PC-3 (cell line): ENCODE measurements around the gene ELMO3. TPM values are rescaled to one million over a fixed set of nuclear protein-coding genes. Genes with fewer than 3 reads are reported as not detected.

Experiments used
- ATAC-seq: fragments of 200-7000 bp; cut with Tn5 transposase; 2 replicates; pipeline ENCODE4 v1.9.1; 2020; ENCODE audit warnings: mild to moderate bottlenecking, moderate library complexity
- BruUV-seq: library from RNA; stranded (reverse); fragments of 400-500 nt; replicated peaks from 2 replicates; lab custom pipeline; 2021; lab: Mats Ljungman, UMichigan
- CTCF ChIA-PET: fragments of 300-600 bp; sonication (Branson Sonifier 250); formaldehyde crosslinking; loops from one replicate; lab custom pipeline; 2022; ENCODE audit warnings: antibody characterized with exemption; lab: Charles Lee
- POLR2A ChIA-PET: fragments of 300-600 bp; sonication (Branson Sonifier 250); formaldehyde crosslinking; loops from one replicate; lab custom pipeline; 2022; ENCODE audit warnings: antibody characterized with exemption; ENCODE audit not compliant: unreplicated experiment; lab: Charles Lee
- DNase-seq: peaks from one replicate; pipeline ENCODE4 v3.0.0-alpha.2; 2015
- H2AFZ ChIP-seq: fragments of 300-600 bp; sonication (generic); 2 replicates; pipeline ENCODE4 v1.6.0; 2016; ENCODE audit warnings: antibody characterized with exemption, low read length
- H3F3A ChIP-seq: fragments of 300-600 bp; sonication (generic); one replicate; pipeline ENCODE4 v1.6.0; 2017; ENCODE audit warnings: antibody characterized with exemption, low read length, control low read depth, mild to moderate bottlenecking; ENCODE audit not compliant: unreplicated experiment
- H3K27ac ChIP-seq: fragments of 300-600 bp; sonication (generic); 2 replicates; pipeline ENCODE4 v1.5.1; 2016; ENCODE audit warnings: mild to moderate bottlenecking, low read length
- H3K27me3 ChIP-seq: fragments of 300-600 bp; sonication (generic); 2 replicates; pipeline ENCODE4 v1.6.1; 2016; ENCODE audit warnings: low read length, mixed read lengths
- H3K36me3 ChIP-seq: fragments of 300-600 bp; sonication (generic); 2 replicates; pipeline ENCODE4 v1.6.1; 2016; ENCODE audit warnings: low read depth, mixed run types, low read length, mixed read lengths
- H3K4me1 ChIP-seq: fragments of 300-600 bp; sonication (generic); 2 replicates; pipeline ENCODE4 v1.5.1; 2016; ENCODE audit warnings: low read length; ENCODE audit not compliant: insufficient read depth
- H3K4me2 ChIP-seq: fragments of 300-600 bp; sonication (generic); 2 replicates; pipeline ENCODE4 v1.6.0; 2016; ENCODE audit warnings: low read length
- H3K4me3 ChIP-seq: fragments of 300-600 bp; sonication (generic); 2 replicates; pipeline ENCODE4 v1.5.1; 2016; ENCODE audit warnings: mild to moderate bottlenecking, low read length, mixed read lengths
- H3K79me2 ChIP-seq: fragments of 300-600 bp; sonication (generic); 2 replicates; pipeline ENCODE4 v1.6.1; 2017; ENCODE audit warnings: low read length, mixed read lengths
- H3K9ac ChIP-seq: fragments of 300-600 bp; sonication (generic); 2 replicates; pipeline ENCODE4 v1.6.0; 2016; ENCODE audit warnings: mild to moderate bottlenecking, low read length
- H3K9me2 ChIP-seq: fragments of 300-600 bp; sonication (generic); replicated peaks from 2 replicates; pipeline ENCODE4 v1.6.1; 2016; ENCODE audit warnings: mixed run types, low read length, mixed read lengths
- H3K9me3 ChIP-seq: fragments of 300-600 bp; sonication (generic); 2 replicates; pipeline ENCODE4 v1.6.1; 2016; ENCODE audit warnings: low read length, mixed read lengths
- H4K20me1 ChIP-seq: fragments of 300-600 bp; sonication (generic); 2 replicates; pipeline ENCODE4 v1.6.1; 2016; ENCODE audit warnings: low read length, mixed read lengths
- EZH2 ChIP-seq: fragments of 300-600 bp; sonication (generic); IDR thresholded peaks from one replicate; pipeline ENCODE4 v1.6.1; 2017; ENCODE audit warnings: antibody characterized with exemption, mild to moderate bottlenecking, low read length; ENCODE audit not compliant: unreplicated experiment
- EZH2phosphoT487 ChIP-seq: fragments of 300-600 bp; sonication (generic); IDR thresholded peaks from 2 replicates; pipeline ENCODE4 v1.6.1; 2018; ENCODE audit warnings: mild to moderate bottlenecking, antibody characterized with exemption, low read length, borderline replicate concordance
- intact Hi-C: fragments of 100-400 bp; cut with micrococcal nuclease; formaldehyde crosslinking; loops from 2 replicates; pipeline ENCODE4 v1.9.0; 2023
- total RNA-seq: library from RNA; depleted of rRNA; stranded (reverse); fragments of >200 nt; gene quantifications from 2 replicates; pipeline ENCODE4 v1.2.3, GENCODE V29; 2014
- TF ChIP-seq, protein P1 (sequence below): fragments of 300-600 bp; sonication (generic); conservative IDR thresholded peaks from 2 replicates; pipeline ENCODE4 v1.5.1; 2017; ENCODE audit warnings: antibody characterized with exemption, low read depth, mild to moderate bottlenecking, low read length

The ELMO3 gene
- total RNA-seq, 1 experiment from 2014 or later, result 2.2 TPM

DNA sequence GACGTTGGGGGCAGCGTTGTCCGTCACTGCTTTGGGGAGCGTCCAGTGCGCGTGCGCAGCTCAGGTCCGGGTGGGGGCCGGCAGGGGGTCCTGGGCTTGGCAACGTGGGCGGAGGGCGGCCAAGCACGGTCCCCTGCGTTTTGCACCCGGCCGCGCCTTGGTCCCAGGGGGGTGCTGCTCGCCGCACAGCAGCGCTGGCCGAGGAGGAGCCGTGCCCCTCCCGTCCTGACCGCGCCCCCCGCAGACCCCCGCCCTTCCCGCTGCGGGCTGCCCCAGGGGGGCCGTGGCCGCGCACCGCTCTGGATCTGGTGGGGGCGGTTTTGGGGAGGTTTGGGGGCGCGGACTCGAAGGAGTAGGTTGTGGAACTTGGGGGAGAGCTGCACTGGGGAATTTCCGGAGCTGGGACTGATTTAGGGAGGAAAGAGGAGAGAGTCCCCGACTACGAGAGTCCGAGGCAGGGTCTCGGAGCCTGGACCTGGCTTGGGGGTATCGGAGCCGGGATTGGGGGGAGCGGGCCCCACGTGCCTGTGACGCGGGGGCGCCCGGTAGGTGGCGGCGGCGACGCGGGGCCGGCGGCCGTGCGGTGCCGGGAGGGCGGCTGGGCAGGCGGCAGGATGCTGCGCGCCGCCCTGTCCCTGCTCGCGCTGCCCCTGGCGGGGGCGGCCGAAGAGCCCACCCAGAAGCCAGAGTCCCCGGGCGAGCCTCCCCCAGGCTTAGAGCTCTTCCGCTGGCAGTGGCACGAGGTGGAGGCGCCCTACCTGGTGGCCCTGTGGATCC is 49.7 kb downstream of the ELMO3 start, which contains the start of gene SLC9A5:
Gene SLC9A5, plus strand, starts transcription at position 579 of the 777 bp plus-strand sequence. Its CDS starts 36 bp downstream, at position 615.
- Histone ChIP-seq H3K4me2 (peak within 1 kb of the TSS; percentile 95), H3K36me3 (no peaks in the 10 kb centered on the region), H4K20me1 (no peaks in the 10 kb centered on the region), H3K9me3 (no peaks in the 10 kb centered on the region), H3F3A (peaks cover 7% of the 10 kb centered on the region), H2AFZ (peak within 1 kb of the TSS; percentile 94), H3K79me2 (peaks cover 33% of the 10 kb centered on the region), H3K27ac (no peak within 1 kb of the TSS), H3K4me3 (peak within 1 kb of the TSS; percentile 73), H3K4me1 (peaks cover 38% of the 10 kb centered on the region), H3K9me2 (no peaks in the 10 kb centered on the region), H3K27me3 (no peaks in the 10 kb centered on the region), H3K9ac (peak within 1 kb of the TSS; percentile 51)
- ChIA-PET POLR2A (no interaction called here), CTCF (interaction anchor here (0.8 to 1.7 kb wide), 2 partner anchors 12 kb away, joined by 3 to 21 read pairs; no protein-coding TSS in a partner anchor)
- DNase-seq (no peak), ATAC-seq (no peak)
- TF ChIP-seq, protein P1, sequence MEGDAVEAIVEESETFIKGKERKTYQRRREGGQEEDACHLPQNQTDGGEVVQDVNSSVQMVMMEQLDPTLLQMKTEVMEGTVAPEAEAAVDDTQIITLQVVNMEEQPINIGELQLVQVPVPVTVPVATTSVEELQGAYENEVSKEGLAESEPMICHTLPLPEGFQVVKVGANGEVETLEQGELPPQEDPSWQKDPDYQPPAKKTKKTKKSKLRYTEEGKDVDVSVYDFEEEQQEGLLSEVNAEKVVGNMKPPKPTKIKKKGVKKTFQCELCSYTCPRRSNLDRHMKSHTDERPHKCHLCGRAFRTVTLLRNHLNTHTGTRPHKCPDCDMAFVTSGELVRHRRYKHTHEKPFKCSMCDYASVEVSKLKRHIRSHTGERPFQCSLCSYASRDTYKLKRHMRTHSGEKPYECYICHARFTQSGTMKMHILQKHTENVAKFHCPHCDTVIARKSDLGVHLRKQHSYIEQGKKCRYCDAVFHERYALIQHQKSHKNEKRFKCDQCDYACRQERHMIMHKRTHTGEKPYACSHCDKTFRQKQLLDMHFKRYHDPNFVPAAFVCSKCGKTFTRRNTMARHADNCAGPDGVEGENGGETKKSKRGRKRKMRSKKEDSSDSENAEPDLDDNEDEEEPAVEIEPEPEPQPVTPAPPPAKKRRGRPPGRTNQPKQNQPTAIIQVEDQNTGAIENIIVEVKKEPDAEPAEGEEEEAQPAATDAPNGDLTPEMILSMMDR, result no peak; the same call in 1 of the 2 replicates
- TF ChIP-seq EZH2, result no peak
- no peak for TF ChIP-seq EZH2phosphoT487
- intact Hi-C loops, result loop anchor here (10.0 kb wide), 1 partner anchor 54 kb away; the partner anchor contains the start of genes E2F4, ELMO3 and EXOC3L1
- BruUV-seq, result no TSS peak

DNA sequence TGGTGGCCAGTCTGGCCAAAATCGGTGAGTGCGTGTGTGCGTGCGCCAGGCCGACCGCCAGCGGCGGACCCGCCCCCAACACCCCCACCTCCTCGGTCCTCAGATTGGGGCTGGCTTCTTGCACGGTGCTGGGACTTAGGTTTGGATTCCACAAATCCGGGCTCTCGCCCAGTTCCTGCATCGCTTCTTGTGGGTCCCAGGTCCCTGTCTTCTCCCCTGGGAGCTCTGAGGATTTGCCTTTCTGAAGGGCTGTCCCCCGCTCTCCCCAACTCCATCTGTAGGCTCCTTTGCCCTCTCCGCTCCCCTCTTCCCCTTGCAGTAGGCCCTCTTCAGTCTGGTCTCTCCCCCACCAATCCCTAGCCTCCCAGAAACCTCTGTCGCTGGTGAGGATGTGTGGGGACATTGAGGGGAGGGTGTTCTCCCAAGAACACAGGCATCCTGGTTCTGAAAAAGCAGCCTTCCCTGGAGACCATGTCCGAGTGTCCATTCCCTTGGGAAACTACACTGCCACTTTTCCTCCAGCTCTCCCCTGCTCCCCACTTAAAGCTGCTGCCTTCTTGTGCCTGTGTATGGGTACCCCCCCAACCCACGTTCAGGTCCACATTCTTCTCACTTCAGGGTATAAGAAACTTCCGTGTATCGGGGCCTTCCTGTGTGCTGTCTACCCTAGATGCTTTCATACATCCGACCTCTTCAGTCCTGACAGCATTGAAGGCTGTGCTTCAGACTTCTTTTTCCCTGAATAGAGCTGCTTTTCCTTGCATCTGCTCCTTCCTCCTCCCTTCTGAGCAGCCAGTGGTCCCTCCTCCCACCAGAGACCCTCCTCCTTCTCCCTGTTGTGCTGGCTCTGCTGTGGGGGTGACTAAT is 50.5 kb downstream of the ELMO3 start:
- H4K20me1 ChIP-seq, result no peaks in the 10 kb centered on the region
- no peak overlapping the region for H3K27ac ChIP-seq
- DNase-seq (no peak), ATAC-seq (no peak)
- peaks cover 30% of the 10 kb centered on the region for H3K4me1 ChIP-seq
- H3K4me3 ChIP-seq, result peak overlapping the region; percentile 73
- POLR2A ChIA-PET, result no interaction called here
- TF ChIP-seq EZH2, result no peak
- TF ChIP-seq, protein P1, result no peak
- no peak for TF ChIP-seq EZH2phosphoT487
- peaks cover 26% of the 10 kb centered on the region for H3K79me2 ChIP-seq
- no peaks in the 10 kb centered on the region for H3K9me3 ChIP-seq
- no peak overlapping the region; the same call in 1 of the 2 replicates for H3K9ac ChIP-seq
- intact Hi-C loops, result loop anchor here (10.0 kb wide), 1 partner anchor 55 kb away; the partner anchor contains the start of genes E2F4, ELMO3 and EXOC3L1
- CTCF ChIA-PET, result interaction anchor here (0.8 kb wide), 1 partner anchor 11 kb away, joined by 3 read pairs; no protein-coding TSS in a partner anchor
- H2AFZ ChIP-seq, result peak overlapping the region; percentile 94; the same call in 1 of the 2 replicates
- no peaks in the 10 kb centered on the region for H3K36me3 ChIP-seq
- H3F3A ChIP-seq, result peaks cover 7% of the 10 kb centered on the region
- H3K27me3 ChIP-seq, result no peaks in the 10 kb centered on the region
- peak overlapping the region; percentile 95 for H3K4me2 ChIP-seq
- no TSS peak for BruUV-seq
- no peaks in the 10 kb centered on the region for H3K9me2 ChIP-seq
